HCT116 (cell line): Measurements from ENCODE around the gene F2R. TPM values are rescaled to one million over a fixed set of nuclear protein-coding genes. Genes with fewer than 3 reads are reported as not detected.

Source experiments
- ATAC-seq: fragments of 200-7000 bp; cut with Tn5 transposase; 2 replicates; pipeline ENCODE4 v1.9.1; 2020; ENCODE audit warnings: mild to moderate bottlenecking, moderate library complexity
- BruUV-seq: library from RNA; stranded (reverse); fragments of 400-500 nt; replicated peaks from 2 replicates; lab custom pipeline; 2021; lab: Mats Ljungman, UMichigan
- CTCF ChIA-PET: fragments of 300-600 bp; sonication (Branson Sonifier 250); formaldehyde crosslinking; loops from one replicate; lab custom pipeline; 2021; ENCODE audit warnings: antibody characterized with exemption; lab: Charles Lee
- POLR2A ChIA-PET: fragments of 300-600, 350-600 bp; sonication (Branson Sonifier 250); formaldehyde crosslinking; loops from one replicate; lab custom pipeline; 2021; ENCODE audit warnings: antibody characterized with exemption; lab: Charles Lee
- RAD21 ChIA-PET, 2 experiments: fragments of 300-600 bp; sonication (Branson Sonifier 250); formaldehyde crosslinking; loops; one replicate each; lab custom pipeline; 2023; ENCODE audit warnings: low total read pairs in 2 of 2; ENCODE audit not compliant: uncharacterized antibody in 2 of 2, unreplicated experiment in 2 of 2, low non-redundant PET in 1 of 2; lab: Charles Lee
- DNase-seq: peaks from one replicate; pipeline ENCODE4 v3.0.0-alpha.2; 2010; ENCODE audit warnings: low read depth, low spot score
- H2AFZ ChIP-seq: fragments of 200-600 bp; shearing (Covaris generic), sonication (generic); 2 replicates; pipeline ENCODE4 v1.6.1; 2017; ENCODE audit warnings: low read depth, mixed run types, mixed read lengths, antibody characterized with exemption, low read length; ENCODE audit not compliant: poor library complexity, severe bottlenecking
- H3K27ac ChIP-seq: 2 replicates; pipeline ENCODE4 v1.5.1; 2012; ENCODE audit warnings: low read depth, low read length
- H3K27me3 ChIP-seq: fragments of 200-600 bp; sonication (generic); 2 replicates; pipeline ENCODE4 v1.6.1; 2016; ENCODE audit warnings: mixed run types, low read length, mixed read lengths; ENCODE audit not compliant: insufficient read depth
- H3K36me3 ChIP-seq, 2 experiments: fragments of 200-500 bp in 1 of 2; fragments of 200-600 bp in 1 of 2; sonication (Bioruptor generic) in 1 of 2; sonication (generic) in 1 of 2; 2 replicates each; pipeline versions ENCODE4 v1.5.1 to v1.6.1; 2014 to 2016; ENCODE audit warnings: low read length in 2 of 2, inconsistent platforms in 1 of 2, mixed read lengths in 1 of 2, mixed run types in 1 of 2; ENCODE audit not compliant: insufficient read depth in 2 of 2, control insufficient read depth in 1 of 2
- H3K4me1 ChIP-seq, 2 experiments: fragments of 200-600 bp in 1 of 2; sonication (generic) in 1 of 2; 2 replicates each; pipeline versions ENCODE4 v1.5.1 to v1.6.1; 2012 to 2017; ENCODE audit warnings: low read length in 2 of 2, inconsistent platforms in 1 of 2, mild to moderate bottlenecking in 1 of 2, mixed read lengths in 1 of 2, mixed run types in 1 of 2, moderate library complexity in 1 of 2; ENCODE audit not compliant: insufficient read depth in 2 of 2, control insufficient read depth in 1 of 2
- H3K4me2 ChIP-seq: fragments of 200-600 bp; sonication (generic); 2 replicates; pipeline ENCODE4 v1.6.1; 2017; ENCODE audit warnings: mixed run types, low read length, mixed read lengths
- H3K4me3 ChIP-seq, 2 experiments: fragments of 200-600 bp in 1 of 2; sonication (generic) in 1 of 2; replicated peaks in 1 of 2; 2 replicates each; pipeline ENCODE4 v1.5.1; 2011 to 2016; ENCODE audit warnings: low read length in 2 of 2, control low read depth in 1 of 2, low read depth in 1 of 2, mild to moderate bottlenecking in 1 of 2, mixed read lengths in 1 of 2, mixed run types in 1 of 2
- H3K79me2 ChIP-seq: fragments of 200-600 bp; sonication (generic); 2 replicates; pipeline ENCODE4 v1.6.1; 2017; ENCODE audit warnings: mild to moderate bottlenecking, mixed run types, low read length, moderate library complexity, mixed read lengths; ENCODE audit not compliant: insufficient read depth
- H3K9ac ChIP-seq: fragments of 200-600 bp; sonication (generic); 2 replicates; pipeline ENCODE4 v1.6.1; 2016; ENCODE audit warnings: low read length, mixed read lengths
- H3K9me2 ChIP-seq: fragments of 200-600 bp; sonication (generic), shearing (Covaris generic); 2 replicates; pipeline ENCODE4 v1.6.1; 2017; ENCODE audit warnings: mixed run types, mild to moderate bottlenecking, moderate library complexity; ENCODE audit not compliant: insufficient read depth
- H3K9me3 ChIP-seq, 2 experiments: fragments of 200-500 bp in 1 of 2; fragments of 200-600 bp in 1 of 2; sonication (Bioruptor generic) in 1 of 2; sonication (generic) in 1 of 2; 2 replicates each; pipeline ENCODE4 v1.6.1; 2014 to 2017; ENCODE audit warnings: low read length in 2 of 2, mixed read lengths in 2 of 2, inconsistent platforms in 1 of 2, low read depth in 1 of 2, mild to moderate bottlenecking in 1 of 2, mixed run types in 1 of 2, moderate library complexity in 1 of 2; ENCODE audit not compliant: control insufficient read depth in 1 of 2, insufficient read depth in 1 of 2
- H4K20me1 ChIP-seq: fragments of 200-600 bp; sonication (generic), shearing (Covaris generic); 2 replicates; pipeline ENCODE4 v1.6.1; 2017; ENCODE audit warnings: mixed run types, mild to moderate bottlenecking, moderate library complexity; ENCODE audit not compliant: insufficient read depth
- ATF3 ChIP-seq: IDR thresholded peaks from 2 replicates; pipeline ENCODE4 v1.6.1; 2012
- CTCF ChIP-seq, 3 experiments: fragments of 200-600 bp in 1 of 3; sonication (generic) in 1 of 3; IDR thresholded peaks in 2 of 3; conservative IDR thresholded peaks in 1 of 3; 2 replicates each; pipeline ENCODE4 v1.5.1; 2012 to 2017; ENCODE audit warnings: low read depth in 2 of 3, low read length in 2 of 3, antibody characterized with exemption in 1 of 3, borderline replicate concordance in 1 of 3, control low read depth in 1 of 3, mild to moderate bottlenecking in 1 of 3, mixed read lengths in 1 of 3, mixed run types in 1 of 3, moderate library complexity in 1 of 3; ENCODE audit not compliant: insufficient read depth in 1 of 3
- EGR1 ChIP-seq: IDR thresholded peaks from 2 replicates; pipeline ENCODE4 v1.6.1; 2012; ENCODE audit warnings: low read depth
- ELF1 ChIP-seq: IDR thresholded peaks from 2 replicates; pipeline ENCODE4 v1.6.1; 2012; ENCODE audit warnings: low read depth, borderline replicate concordance
- FOSL1 ChIP-seq: IDR thresholded peaks from 2 replicates; pipeline ENCODE4 v1.6.1; 2012; ENCODE audit warnings: low read depth
- JUND ChIP-seq: IDR thresholded peaks from 2 replicates; pipeline ENCODE4 v1.6.1; 2012
- MAX ChIP-seq: IDR thresholded peaks from 2 replicates; pipeline ENCODE4 v1.6.1; 2012
- POLR2A ChIP-seq: IDR thresholded peaks from 2 replicates; pipeline ENCODE4 v1.7.0; 2011; ENCODE audit warnings: borderline replicate concordance; ENCODE audit not compliant: insufficient read depth, insufficient read length; ENCODE audit errors: extremely low read depth
- RAD21 ChIP-seq: IDR thresholded peaks from 2 replicates; pipeline ENCODE4 v1.6.1; 2012; ENCODE audit warnings: low read depth, mild to moderate bottlenecking
- SIN3A ChIP-seq: IDR thresholded peaks from 2 replicates; pipeline ENCODE4 v1.6.1; 2012; ENCODE audit warnings: low read depth
- YY1 ChIP-seq: IDR thresholded peaks from 2 replicates; pipeline ENCODE4 v1.6.1; 2011; ENCODE audit warnings: low read length, low read depth, moderate library complexity, mild to moderate bottlenecking; ENCODE audit not compliant: insufficient replicate concordance; ENCODE audit errors: extremely low read depth
- ZBTB33 ChIP-seq: IDR thresholded peaks from 2 replicates; pipeline ENCODE4 v1.6.1; 2011; ENCODE audit warnings: mild to moderate bottlenecking, low read length, moderate library complexity; ENCODE audit not compliant: insufficient replicate concordance; ENCODE audit errors: extremely low read depth
- ZFX ChIP-seq: fragments of 450-650 bp; IDR thresholded peaks from 2 replicates; pipeline ENCODE4 v1.6.1; 2017
- intact Hi-C: fragments of 100-400 bp; cut with micrococcal nuclease; formaldehyde crosslinking; loops from 2 replicates; pipeline ENCODE4 v1.10.0; 2022
- total RNA-seq: library from RNA; stranded (reverse); gene quantifications from one replicate; pipeline ENCODE4 v1.2.1, GENCODE V29; 2021; ENCODE audit not compliant: unreplicated experiment

The F2R gene
- total RNA-seq, 1 experiment from 2014 or later, result 16.6 TPM

- ATAC-seq (no peak), DNase-seq (no peak)
- no peaks in the 10 kb centered on the region for H3K27me3 ChIP-seq
- TF ChIP-seq ATF3 (no peak), ZFX (no peak)
- H3K9ac ChIP-seq, result no peak overlapping the region
- no peak overlapping the region for H3K4me2 ChIP-seq
- ChIA-PET RAD21 (no interaction called here), POLR2A (no interaction called here), CTCF (interaction anchor here (1.8 kb wide), 1 partner anchor 9 kb away, joined by 5 read pairs; no protein-coding TSS in a partner anchor)
- H4K20me1 ChIP-seq, result no peaks in the 10 kb centered on the region
- peaks cover 0 to 3% of the 10 kb centered on the region in 2 experiments; a peak in 2 of 4 replicates for H3K9me3 ChIP-seq
- peaks cover 8 to 30% of the 10 kb centered on the region in 2 experiments; a peak in 3 of 4 replicates for H3K4me1 ChIP-seq
- H3K27ac ChIP-seq, result no peak overlapping the region
- no TSS peak for BruUV-seq
- intact Hi-C loops, result no loop called here
- no peaks in the 10 kb centered on the region for H3K79me2 ChIP-seq
- no peak overlapping the region for H3K4me3 ChIP-seq
- no peaks in the 10 kb centered on the region for H3K9me2 ChIP-seq
- no peaks in the 10 kb centered on the region for H3K36me3 ChIP-seq
- no peak overlapping the region for H2AFZ ChIP-seq
Observed at GRCh38 chr5:76765249-76765648, 49.3 kb downstream of the F2R start.

GRCh38 chr5:76766746-76767145, 50.8 kb downstream of the F2R start:
- intact Hi-C loops, result no loop called here
- no TSS peak for BruUV-seq
- no peaks in the 10 kb centered on the region for H4K20me1 ChIP-seq
- no peaks in the 10 kb centered on the region for H3K9me2 ChIP-seq
- H3K27ac ChIP-seq, result no peak overlapping the region
- no peak overlapping the region for H3K9ac ChIP-seq
- no peaks in the 10 kb centered on the region for H3K36me3 ChIP-seq
- no peak overlapping the region for H2AFZ ChIP-seq
- peak overlapping the region; percentile 56 for H3K4me2 ChIP-seq
- no peak overlapping the region for H3K4me3 ChIP-seq
- ATAC-seq (peak; percentile 67), DNase-seq (peak; percentile 57)
- POLR2A ChIA-PET, result no interaction called here
- H3K79me2 ChIP-seq, result no peaks in the 10 kb centered on the region
- CTCF ChIA-PET, result interaction anchor here (1.8 kb wide), 1 partner anchor 8 kb away, joined by 5 read pairs; no protein-coding TSS in a partner anchor
- no peaks in the 10 kb centered on the region for H3K27me3 ChIP-seq
- H3K9me3 ChIP-seq, result peaks cover 0 to 3% of the 10 kb centered on the region in 2 experiments; a peak in 2 of 4 replicates
- RAD21 ChIA-PET, result interaction anchor here in 1 of 2 experiments (0.7 kb wide), 1 partner anchor 62 kb away, joined by 3 read pairs; no protein-coding TSS in a partner anchor
- peaks cover 8 to 18% of the 10 kb centered on the region in 2 experiments; a peak in 3 of 4 replicates for H3K4me1 ChIP-seq
- TF ChIP-seq EGR1 (0 out of 2 replicates have a peak, but pooled peaks have one; percentile 15), ZFX (no peak), FOSL1 (peak; percentile 98), ZBTB33 (no peak), POLR2A (no peak), JUND (peak; percentile 90), YY1 (no peak), MAX (no peak), ELF1 (no peak), RAD21 (no peak; the same call in 1 of the 2 replicates), CTCF (IDR thresholded peaks at IDR 0.05 in 2 of 3, conservative IDR thresholded peaks at IDR 0.05 in 1 of 3; ENCODE audit: borderline replicate concordance in 1 of 3, insufficient read depth in 1 of 3, low read depth in 2 of 3, low read length in 2 of 3) (no peak), SIN3A (0 out of 2 replicates have a peak, but pooled peaks have one; percentile 27)
